B cell (primary cell): ENCODE measurements around the gene PDCD7. TPM values are rescaled to one million over a fixed set of nuclear protein-coding genes. Genes with fewer than 3 reads are reported as not detected.

Source experiments
- ATAC-seq: fragments of 200-7000 bp; cut with Tn5 transposase; one replicate; pipeline ENCODE4 v1.10.0; 2021; ENCODE audit warnings: low read depth, mild to moderate bottlenecking, moderate number of reproducible peaks, moderate library complexity
- CTCF ChIA-PET: fragments of 350-600 bp; sonication (Branson Sonifier 250); formaldehyde crosslinking; loops from one replicate; lab custom pipeline; 2021; ENCODE audit warnings: antibody characterized with exemption, inconsistent platforms; lab: Charles Lee
- POLR2A ChIA-PET: fragments of 350-600 bp; sonication (Branson Sonifier 250); formaldehyde crosslinking; loops from one replicate; lab custom pipeline; 2021; ENCODE audit warnings: antibody characterized with exemption; lab: Charles Lee
- DNase-seq: peaks from one replicate; pipeline ENCODE4 v3.0.0; 2013
- H2AFZ ChIP-seq: 2 replicates; pipeline ENCODE4 v1.6.1; 2012; ENCODE audit warnings: mild to moderate bottlenecking, low read depth, low read length; ENCODE audit not compliant: insufficient read depth, poor library complexity, severe bottlenecking
- H3K27ac ChIP-seq, 2 donors: 1 replicate in 1 of 2; 2 replicates in 1 of 2; pipeline ENCODE4 v1.5.1; 2012 to 2013; ENCODE audit warnings: low read length in 2 of 2, mild to moderate bottlenecking in 2 of 2, moderate library complexity in 1 of 2
- H3K27me3 ChIP-seq, 4 experiments: fragments of 200-600 bp in 1 of 4; sonication (generic) in 1 of 4; replicated peaks in 1 of 4; 1 replicate in 2 of 4; 2 replicates in 2 of 4; pipeline versions ENCODE4 v1.6.1 to v1.7.0; 2013 to 2016; ENCODE audit warnings: low read length in 3 of 4, mild to moderate bottlenecking in 2 of 4, mixed read lengths in 1 of 4, moderate library complexity in 1 of 4; ENCODE audit not compliant: insufficient read depth in 4 of 4, control insufficient read depth in 3 of 4; ENCODE audit errors: control extremely low read depth in 1 of 4
- H3K36me3 ChIP-seq, 2 experiments: replicated peaks in 1 of 2; 1 replicate in 1 of 2; 2 replicates in 1 of 2; pipeline versions ENCODE4 v1.6.1 to v1.7.1; 2013; ENCODE audit warnings: low read length in 1 of 2; ENCODE audit not compliant: insufficient read depth in 2 of 2, control insufficient read depth in 1 of 2; ENCODE audit errors: control extremely low read depth in 1 of 2, extremely low read depth in 1 of 2
- H3K4me1 ChIP-seq, 2 donors: fragments of 200-600 bp in 1 of 2; sonication (generic) in 1 of 2; 1 replicate in 1 of 2; 2 replicates in 1 of 2; pipeline versions ENCODE4 v1.5.1 to v1.6.1; 2013 to 2017; ENCODE audit warnings: low read length in 2 of 2; ENCODE audit not compliant: control insufficient read depth in 2 of 2, insufficient read depth in 2 of 2
- H3K4me2 ChIP-seq: replicated peaks from 2 replicates; pipeline ENCODE3; 2012; ENCODE audit warnings: mild to moderate bottlenecking, low read depth, low read length; ENCODE audit not compliant: poor library complexity, severe bottlenecking
- H3K4me3 ChIP-seq, 5 experiments: fragments of 200-600 bp in 1 of 5; sonication (generic) in 1 of 5; 1 replicate in 3 of 5; 2 replicates in 2 of 5; pipeline versions ENCODE4 v1.5.1 to v1.7.0; 2011 to 2016; ENCODE audit warnings: low read length in 4 of 5, mild to moderate bottlenecking in 4 of 5, low read depth in 2 of 5, control low read depth in 1 of 5, moderate library complexity in 1 of 5; ENCODE audit not compliant: insufficient read depth in 1 of 5; ENCODE audit errors: control extremely low read depth in 1 of 5, extremely low read depth in 1 of 5
- H3K79me2 ChIP-seq: fragments of 200-600 bp; sonication (generic); one replicate; pipeline ENCODE4 v1.6.0; 2016; ENCODE audit warnings: low read length; ENCODE audit not compliant: control insufficient read depth, insufficient read depth
- H3K9ac ChIP-seq: fragments of 200-600 bp; sonication (generic); 2 replicates; pipeline ENCODE4 v1.6.1; 2017; ENCODE audit warnings: mild to moderate bottlenecking, low read length, moderate library complexity
- H3K9me3 ChIP-seq, 3 donors: one replicate each; pipeline versions ENCODE4 v1.6.1 to v1.7.1; 2013; ENCODE audit warnings: low read length in 2 of 3; ENCODE audit not compliant: control insufficient read depth in 2 of 3, insufficient read depth in 1 of 3; ENCODE audit errors: control extremely low read depth in 1 of 3
- H4K20me1 ChIP-seq: 2 replicates; pipeline ENCODE4 v1.6.0; 2012; ENCODE audit warnings: mild to moderate bottlenecking, low read length; ENCODE audit not compliant: insufficient read depth, control insufficient read depth, poor library complexity, severe bottlenecking
- H3K27ac Mint-ChIP-seq: one replicate; pipeline ENCODE4 v1.8.0; 2021; ENCODE audit warnings: mixed read lengths
- H3K27me3 Mint-ChIP-seq: one replicate; pipeline ENCODE4 v1.8.0; 2021; ENCODE audit warnings: mixed read lengths
- H3K4me1 Mint-ChIP-seq: one replicate; pipeline ENCODE4 v1.8.0; 2021; ENCODE audit warnings: mixed read lengths
- H3K4me3 Mint-ChIP-seq: one replicate; pipeline ENCODE4 v1.8.0; 2021; ENCODE audit warnings: mixed read lengths
- H3K9me3 Mint-ChIP-seq: one replicate; pipeline ENCODE4 v1.8.0; 2022; ENCODE audit warnings: mixed read lengths; ENCODE audit not compliant: insufficient read depth
- CTCF ChIP-seq: fragments of 200-600 bp; IDR thresholded peaks from one replicate; pipeline ENCODE4 v1.8.0; 2022; ENCODE audit warnings: antibody characterized with exemption, mild to moderate bottlenecking
- EZH2 ChIP-seq: IDR thresholded peaks from 2 replicates; pipeline ENCODE4 v1.6.1; 2012; ENCODE audit warnings: borderline replicate concordance, low read depth, mild to moderate bottlenecking, moderate library complexity, low read length; ENCODE audit not compliant: insufficient read depth, poor library complexity, severe bottlenecking
- WGBS: methylation state at CpG from one replicate; pipeline ENCODE4 v1.1.5; 2013; ENCODE audit warnings: missing lambda C conversion rate; ENCODE audit not compliant: insufficient coverage; 5-methylcytosine and 5-hydroxymethylcytosine counted together
- intact Hi-C: fragments of 100-400 bp; cut with micrococcal nuclease; formaldehyde crosslinking; loops from one replicate; pipeline ENCODE4 v1.10.0; 2022
- polyA plus RNA-seq: library from polyadenylated mRNA; depleted of rRNA; stranded (reverse); fragments of >200 nt; gene quantifications from 2 replicates; pipeline ENCODE4 v1.2.3, GENCODE V29; 2012
- total RNA-seq, 2 donors: library from RNA; stranded (reverse); fragments of 120-200 nt in 1 of 2; gene quantifications; 1 replicate in 1 of 2; 2 replicates in 1 of 2; pipeline versions ENCODE4 v1.2.3 to v1.2.4, GENCODE V29; 2013 to 2022

Gene PDCD7
- total and polyA plus RNA-seq, 2 donors (not counting 1 experiment from before 2014, with no cell fraction given), result 34.6 to 47.0 TPM

DNA sequence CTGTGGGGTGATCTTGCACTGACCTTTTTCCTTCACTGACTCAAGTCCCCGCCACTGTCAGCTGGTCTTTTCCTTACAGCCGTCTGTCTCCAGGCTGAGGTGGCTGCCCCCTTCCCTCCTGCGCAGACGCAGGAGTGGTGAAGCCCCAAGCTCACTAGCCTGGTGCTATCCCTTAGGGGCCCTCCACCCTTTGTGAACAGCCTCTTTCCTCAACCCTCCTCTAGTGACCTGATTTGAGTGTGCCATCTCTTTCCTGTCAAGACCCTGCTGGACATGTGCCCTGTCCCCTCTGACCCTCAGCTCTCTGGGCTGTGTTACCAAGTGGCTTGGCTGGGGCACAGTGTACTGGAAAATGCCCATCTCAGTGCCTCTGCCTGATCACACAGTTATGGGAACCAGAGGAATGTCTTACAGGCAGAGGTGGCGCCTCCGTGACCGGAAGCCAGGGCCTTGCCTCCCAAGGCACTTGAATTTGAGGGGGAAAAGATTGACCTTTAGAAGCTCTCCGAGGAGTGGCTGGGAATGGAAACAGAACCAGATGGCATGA is 48.3 kb downstream of the PDCD7 start:
- DNase-seq (no peak), ATAC-seq (no peak)
- TF ChIP-seq EZH2 (no peak), CTCF (no peak)
- WGBS, result 96% methylated on average over 8 of the region's 8 CpGs
- Histone ChIP-seq H3K36me3 (no peaks in the 10 kb centered on the region), H3K27ac (no peak overlapping the region), H2AFZ (no peak overlapping the region), H4K20me1 (no peaks in the 10 kb centered on the region), H3K9ac (no peak overlapping the region), H3K4me2 (no peak overlapping the region), H3K9me3 (no peaks in the 10 kb centered on the region), H3K4me3 (no peak overlapping the region), H3K79me2 (no peaks in the 10 kb centered on the region), H3K4me1 (no peaks in the 10 kb centered on the region), H3K27me3 (peaks cover 0 to 29% (median 5%) of the 10 kb centered on the region in 4 experiments)
- no peaks in the 10 kb centered on the region for H3K4me1 Mint-ChIP-seq
- H3K27me3 Mint-ChIP-seq, result peaks cover 39% of the 10 kb centered on the region
- ChIA-PET POLR2A (no interaction called here), CTCF (no interaction called here)
- intact Hi-C loops, result no loop called here
- no peaks in the 10 kb centered on the region for H3K9me3 Mint-ChIP-seq
- no peak overlapping the region for H3K27ac Mint-ChIP-seq
- H3K4me3 Mint-ChIP-seq, result no peak overlapping the region

GRCh38 chr15:65084500-65085206 is 49.0 kb downstream of the PDCD7 start:
- H3K4me3 Mint-ChIP-seq, result no peak overlapping the region
- Histone ChIP-seq H3K9me3 (no peaks in the 10 kb centered on the region), H3K36me3 (no peaks in the 10 kb centered on the region), H3K4me2 (no peak overlapping the region), H3K4me3 (no peak overlapping the region), H3K27me3 (peaks cover 0 to 30% (median 5%) of the 10 kb centered on the region in 4 experiments), H2AFZ (no peak overlapping the region), H3K9ac (no peak overlapping the region), H4K20me1 (no peaks in the 10 kb centered on the region), H3K4me1 (no peaks in the 10 kb centered on the region), H3K79me2 (no peaks in the 10 kb centered on the region), H3K27ac (no peak overlapping the region)
- intact Hi-C loops, result no loop called here
- ATAC-seq (no peak), DNase-seq (no peak)
- WGBS, result 95% methylated on average over 4 of the region's 7 CpGs
- H3K27me3 Mint-ChIP-seq, result peaks cover 39% of the 10 kb centered on the region
- CTCF ChIA-PET, result interaction anchor here (1.2 to 1.6 kb wide), 2 partner anchors 30 to 51 kb away, joined by 3 to 6 read pairs; no protein-coding TSS in a partner anchor
- H3K4me1 Mint-ChIP-seq, result no peaks in the 10 kb centered on the region
- no peak overlapping the region for H3K27ac Mint-ChIP-seq
- no peak for TF ChIP-seq EZH2
- no peak for TF ChIP-seq CTCF
- POLR2A ChIA-PET, result no interaction called here
- no peaks in the 10 kb centered on the region for H3K9me3 Mint-ChIP-seq
